Adrenal gland (tissue), 12 donors: ENCODE data around the gene C11orf58. TPM values are rescaled to one million over a fixed set of nuclear protein-coding genes. Genes with fewer than 3 reads are reported as not detected.

ENCODE experiments used
- DNase-seq, 7 donors: peaks; one replicate each; pipeline ENCODE4 v3.0.0-alpha.2; 2019 to 2020
- H3K27ac ChIP-seq, 5 donors: fragments of 200-600 bp; sonication (generic) in 4 of 5; 1 replicate in 3 of 5; 2 replicates in 2 of 5; pipeline versions ENCODE4 v1.5.1 to v1.8.0; 2016 to 2020; ENCODE audit warnings: mild to moderate bottlenecking in 1 of 5
- H3K27me3 ChIP-seq: fragments of 200-600 bp; 2 replicates; pipeline ENCODE4 v1.8.0; 2021
- H3K36me3 ChIP-seq, 2 donors: fragments of 200-600 bp; replicated peaks in 1 of 2; 1 replicate in 1 of 2; 2 replicates in 1 of 2; pipeline versions ENCODE4 v1.5.1 to v1.8.0; 2018 to 2022
- H3K4me1 ChIP-seq, 2 donors: fragments of 200-600 bp; replicated peaks in 1 of 2; 1 replicate in 1 of 2; 2 replicates in 1 of 2; pipeline versions ENCODE4 v1.5.1 to v1.8.0; 2018 to 2021
- H3K4me3 ChIP-seq, 4 donors: fragments of 200-600 bp; sonication (generic) in 3 of 4; one replicate each; pipeline ENCODE4 v1.5.1; 2016 to 2018
- H3K9me3 ChIP-seq, 3 donors: fragments of 200-600 bp; sonication (generic) in 1 of 3; replicated peaks in 1 of 3; 1 replicate in 2 of 3; 2 replicates in 1 of 3; pipeline versions ENCODE4 v1.5.1 to v1.8.0; 2016 to 2021
- CTCF ChIP-seq, 6 experiments: fragments of 450-650 bp in 4 of 6; fragments of 200-600 bp in 2 of 6; sonication (generic) in 1 of 6; IDR thresholded peaks; 1 replicate in 5 of 6; 2 replicates in 1 of 6; pipeline versions ENCODE4 v1.5.1 to v1.8.0; 2016 to 2021; ENCODE audit warnings: antibody characterized with exemption in 6 of 6, mild to moderate bottlenecking in 2 of 6, moderate library complexity in 1 of 6
- POLR2A ChIP-seq, 2 donors: fragments of 450-650 bp; IDR thresholded peaks; one replicate each; pipeline ENCODE4 v1.6.1; 2017; ENCODE audit warnings: antibody characterized with exemption in 2 of 2, mild to moderate bottlenecking in 2 of 2, moderate library complexity in 1 of 2
- WGBS, 4 donors: extraction: QIAGEN DNeasy Blood & Tissue Kit in 2 of 4; methylation state at CpG; one replicate each; pipeline versions ENCODE4 v1.1.5 to v1.1.7; 2013 to 2017; 5-methylcytosine and 5-hydroxymethylcytosine counted together
- intact Hi-C, 2 donors: fragments of 100-400 bp; cut with DNase I; formaldehyde crosslinking; loops; one replicate each; pipeline versions ENCODE4 v1.14.1 to v1.15.0; 2022 to 2023
- polyA plus RNA-seq, 3 donors: library from polyadenylated mRNA; stranded (reverse); fragments of 200-250 nt in 2 of 3; fragments of 350-450 nt in 1 of 3; fragmentation: Illumina TruSeq in 1 of 3; extraction: RNeasy Lipid Tissue Mini Kit (QIAGEN cat#74804) in 1 of 3; gene quantifications; one replicate each; pipeline ENCODE4 v1.2.3, GENCODE V29; 2013 to 2014
- total RNA-seq, 9 donors: library from RNA; depleted of rRNA in 4 of 9; stranded (reverse); fragments of >200 nt in 4 of 9; fragments of 120-200 nt in 1 of 9; fragmentation: NEBNext Ultra II Directional in 1 of 9; extraction: Animal tissue kit (Norgen Biotek cat#: 25700) in 1 of 9; gene quantifications; one replicate each; pipeline versions ENCODE4 v1.1.0 to v1.2.4, GENCODE V29; 2013 to 2023
- donor health status: healthy with polysubstance abuse.
- donor health status: Bipolar disorder and iron deficiency.
- donor health status: DM: yes; HTN: yes; CAD: no.
- donor health status: DM: no; HTN: no; CAD: no.
- donor health status: DM: no; HTN: no; CAD: no.
- donor health status: DM: yes; HTN: yes; CAD: no.

C11orf58 gene
- total and polyA plus RNA-seq, 12 donors: 63.7 to 297 (median 125) TPM

GRCh38 chr11:16775614-16776283 is 37.3 kb downstream of the C11orf58 start:
- no peaks in the 10 kb centered on the region for H3K36me3 ChIP-seq
- no peaks in the 10 kb centered on the region for H3K4me1 ChIP-seq
- H3K27ac ChIP-seq: no peak overlapping the region
- intact Hi-C loops: no loop called here
- no peaks in the 10 kb centered on the region for H3K9me3 ChIP-seq
- DNase-seq: peak in 1 of 7 donors; percentile 35
- 84 to 95% (median 87%) methylated on average over 14 to 16 of the region's 16 CpGs for WGBS, 4 donors
- no peaks in the 10 kb centered on the region for H3K27me3 ChIP-seq
- H3K4me3 ChIP-seq: no peak overlapping the region
- no peak for TF ChIP-seq CTCF (IDR thresholded peaks at IDR 0.05)
- TF ChIP-seq POLR2A (IDR thresholded peaks at IDR 0.05): no peak

- no peak for TF ChIP-seq POLR2A (IDR thresholded peaks at IDR 0.05)
- no peak for TF ChIP-seq CTCF (IDR thresholded peaks at IDR 0.05)
- 76 to 88% (median 80%) methylated on average over 14 of the region's 14 CpGs for WGBS, 4 donors
- Histone ChIP-seq H3K27me3 (no peaks in the 10 kb centered on the region), H3K27ac (no peak overlapping the region), H3K4me3 (no peak overlapping the region), H3K36me3 (no peaks in the 10 kb centered on the region), H3K4me1 (no peaks in the 10 kb centered on the region), H3K9me3 (no peaks in the 10 kb centered on the region)
- DNase-seq: peak in 1 of 7 donors; percentile 39
- intact Hi-C loops: no loop called here
These were observed 38.5 kb downstream of the C11orf58 start for GRCh38 chr11:16776711-16777612.

- peak in 1 of 7 donors; percentile 14 for DNase-seq
- Histone ChIP-seq H3K9me3 (no peaks in the 10 kb centered on the region), H3K27me3 (no peaks in the 10 kb centered on the region), H3K27ac (no peak overlapping the region), H3K36me3 (no peaks in the 10 kb centered on the region), H3K4me1 (no peaks in the 10 kb centered on the region), H3K4me3 (no peak overlapping the region)
- intact Hi-C loops: no loop called here
- TF ChIP-seq CTCF (IDR thresholded peaks at IDR 0.05) (no peak), POLR2A (IDR thresholded peaks at IDR 0.05) (no peak)
- WGBS, 4 donors: 87 to 92% (median 88%) methylated on average over 3 of the region's 3 CpGs
These were observed 39.1 kb downstream of the C11orf58 start for GRCh38 chr11:16777613-16777975.

- WGBS, 4 donors: 84 to 93% (median 88%) methylated on average over 3 to 6 of the region's 6 CpGs
- peak in 1 of 7 donors; percentile 31 for DNase-seq
- no peaks in the 10 kb centered on the region for H3K4me1 ChIP-seq
- H3K9me3 ChIP-seq: no peaks in the 10 kb centered on the region
- no peaks in the 10 kb centered on the region for H3K36me3 ChIP-seq
- intact Hi-C loops: no loop called here
- H3K27ac ChIP-seq: no peak overlapping the region
- H3K4me3 ChIP-seq: no peak overlapping the region
- no peak for TF ChIP-seq POLR2A (IDR thresholded peaks at IDR 0.05)
- TF ChIP-seq CTCF (IDR thresholded peaks at IDR 0.05): no peak
- no peaks in the 10 kb centered on the region for H3K27me3 ChIP-seq
These were observed 39.8 kb downstream of the C11orf58 start for GRCh38 chr11:16778286-16778685.
